Endodermal cell (in vitro differentiated cells): ENCODE results near the gene PHF21B. TPM values are rescaled to one million over a fixed set of nuclear protein-coding genes. Genes with fewer than 3 reads are reported as not detected.
"Not testable (repeated sequence)": the region's sequence is repeated elsewhere in the genome, so short reads cannot be mapped to it uniquely, and the experiment has no call there.

Experiments
- DNase-seq: peaks from one replicate; pipeline ENCODE4 v3.0.0-alpha.2; 2017
- H3K27ac ChIP-seq: 2 replicates; pipeline ENCODE4 v1.5.1; 2013; ENCODE audit warnings: mild to moderate bottlenecking, low read depth, low read length, moderate library complexity
- H3K27me3 ChIP-seq: 2 replicates; pipeline ENCODE4 v1.6.1; 2013; ENCODE audit warnings: mild to moderate bottlenecking, low read length, moderate library complexity; ENCODE audit not compliant: insufficient read depth, control insufficient read depth, poor library complexity, severe bottlenecking
- H3K36me3 ChIP-seq: 2 replicates; pipeline ENCODE4 v1.7.0; 2013; ENCODE audit warnings: mild to moderate bottlenecking, low read length, moderate library complexity; ENCODE audit not compliant: control insufficient read depth, insufficient read depth
- H3K4me1 ChIP-seq: one replicate; pipeline ENCODE4 v1.7.0; 2013; ENCODE audit warnings: low read length; ENCODE audit not compliant: control insufficient read depth, insufficient read depth
- H3K4me3 ChIP-seq: 2 replicates; pipeline ENCODE4 v1.5.1; 2013; ENCODE audit warnings: mild to moderate bottlenecking, low read length, moderate library complexity
- H3K9ac ChIP-seq: 2 replicates; pipeline ENCODE4 v1.6.1; 2013; ENCODE audit warnings: mild to moderate bottlenecking, low read length, moderate library complexity; ENCODE audit not compliant: poor library complexity, severe bottlenecking; ENCODE audit errors: extremely low read depth
- H3K9me3 ChIP-seq: 2 replicates; pipeline ENCODE4 v1.6.1; 2013; ENCODE audit warnings: mild to moderate bottlenecking, low read length, moderate library complexity; ENCODE audit not compliant: control insufficient read depth
- H3K27ac Mint-ChIP-seq: 2 replicates; pipeline ENCODE4 v1.8.0; 2020; ENCODE audit warnings: mixed read lengths
- H3K27me3 Mint-ChIP-seq: 2 replicates; pipeline ENCODE4 v1.8.0; 2021; ENCODE audit warnings: mild to moderate bottlenecking, mixed read lengths; ENCODE audit not compliant: insufficient read depth
- H3K36me3 Mint-ChIP-seq: 2 replicates; pipeline ENCODE4 v1.8.0; 2020; ENCODE audit warnings: low read depth, mixed read lengths
- H3K4me1 Mint-ChIP-seq: 2 replicates; pipeline ENCODE4 v1.8.0; 2020; ENCODE audit warnings: mixed read lengths
- H3K4me3 Mint-ChIP-seq: 2 replicates; pipeline ENCODE4 v1.8.0; 2020; ENCODE audit warnings: mild to moderate bottlenecking, moderate library complexity, mixed read lengths
- H3K9me3 Mint-ChIP-seq: 2 replicates; pipeline ENCODE4 v1.8.0; 2020; ENCODE audit warnings: mild to moderate bottlenecking, mixed read lengths
- CTCF ChIP-seq: fragments of 200-600 bp; sonication (generic); conservative IDR thresholded peaks from 2 replicates; pipeline ENCODE4 v1.5.0; 2021; ENCODE audit warnings: antibody characterized with exemption, mild to moderate bottlenecking
- WGBS, 2 experiments: methylation state at CpG; one replicate each; pipeline versions ENCODE4 v1.1.5 to v1.1.7; 2013; ENCODE audit warnings: missing lambda C conversion rate in 2 of 2, mixed read lengths in 1 of 2; ENCODE audit not compliant: insufficient coverage in 1 of 2, insufficient read length in 1 of 2; 5-methylcytosine and 5-hydroxymethylcytosine counted together
- total RNA-seq, 2 donors: library from RNA; stranded (reverse); fragmentation: NEBNext Ultra II Directional in 1 of 2; extraction: Animal tissue kit (Norgen Biotek cat#: 25700) in 1 of 2; gene quantifications; 2 replicates in 1 of 2; 3 replicates in 1 of 2; pipeline ENCODE4 v1.2.1, GENCODE V29; 2021

PHF21B gene
- total RNA-seq, 2 donors from 2014 or later = 57.5 to 69.2 TPM

- not testable (repeated sequence) for H3K4me3 Mint-ChIP-seq, H3K27ac ChIP-seq, H3K27me3 ChIP-seq, H3K4me3 ChIP-seq, DNase-seq, H3K27me3 Mint-ChIP-seq, H3K4me1 Mint-ChIP-seq, H3K9ac ChIP-seq, H3K27ac Mint-ChIP-seq, H3K4me1 ChIP-seq
- no CpG with 5 or more reads among the region's 2 CpGs for WGBS, 2 experiments
- Histone ChIP-seq H3K36me3 (peaks cover 41% of the 10 kb centered on the region), H3K9me3 (peaks cover 28% of the 10 kb centered on the region)
- Mint-ChIP-seq H3K9me3 (peaks cover 27% of the 10 kb centered on the region), H3K36me3 (peaks cover 74% of the 10 kb centered on the region)
These were observed 106.6 kb downstream of the PHF21B start for GRCh38 chr22:44903164-44903563.

- Histone ChIP-seq H3K9me3 (peaks cover 28% of the 10 kb centered on the region), H3K27me3 (no peaks in the 10 kb centered on the region), H3K4me3 (no peak overlapping the region), H3K9ac (no peak overlapping the region), H3K27ac (no peak overlapping the region), H3K36me3 (peaks cover 30% of the 10 kb centered on the region), H3K4me1 (no peaks in the 10 kb centered on the region)
- no peak for TF ChIP-seq CTCF
- peak; percentile 8 for DNase-seq
- no peak overlapping the region for H3K4me3 Mint-ChIP-seq
- H3K27ac Mint-ChIP-seq = no peak overlapping the region
- 83 to 88% methylated on average over 1 to 2 of the region's 2 CpGs for WGBS, 2 experiments
- H3K27me3 Mint-ChIP-seq = no peaks in the 10 kb centered on the region
- H3K9me3 Mint-ChIP-seq = peaks cover 27% of the 10 kb centered on the region
- no peaks in the 10 kb centered on the region for H3K4me1 Mint-ChIP-seq
- H3K36me3 Mint-ChIP-seq = peaks cover 67% of the 10 kb centered on the region
These were observed 108.5 kb downstream of the PHF21B start for GRCh38 chr22:44901301-44901700.

GRCh38 chr22:44898236-44898635 lies 111.6 kb downstream of the PHF21B start:
- Histone ChIP-seq H3K9me3 (peaks cover 28% of the 10 kb centered on the region), H3K36me3 (peaks cover 34% of the 10 kb centered on the region), H3K9ac (no peak overlapping the region), H3K4me1 (no peaks in the 10 kb centered on the region), H3K27ac (no peak overlapping the region), H3K4me3 (no peak overlapping the region), H3K27me3 (no peaks in the 10 kb centered on the region)
- TF ChIP-seq CTCF = no peak
- peak; percentile 2 for DNase-seq
- WGBS, 2 experiments = 90 to 98% methylated on average over 2 to 5 of the region's 6 CpGs
- H3K27ac Mint-ChIP-seq = no peak overlapping the region
- no peaks in the 10 kb centered on the region for H3K27me3 Mint-ChIP-seq
- peaks cover 27% of the 10 kb centered on the region for H3K9me3 Mint-ChIP-seq
- no peaks in the 10 kb centered on the region for H3K4me1 Mint-ChIP-seq
- peaks cover 54% of the 10 kb centered on the region for H3K36me3 Mint-ChIP-seq
- no peak overlapping the region for H3K4me3 Mint-ChIP-seq
